T-helper 2 cell (primary cell): ENCODE results near the gene VAV2.

ENCODE experiments used
- DNase-seq, 5 experiments: peaks; one replicate each; pipeline versions ENCODE4 v3.0.0 to v3.0.0-alpha.2; 2012 to 2022

The VAV2 gene

DNA sequence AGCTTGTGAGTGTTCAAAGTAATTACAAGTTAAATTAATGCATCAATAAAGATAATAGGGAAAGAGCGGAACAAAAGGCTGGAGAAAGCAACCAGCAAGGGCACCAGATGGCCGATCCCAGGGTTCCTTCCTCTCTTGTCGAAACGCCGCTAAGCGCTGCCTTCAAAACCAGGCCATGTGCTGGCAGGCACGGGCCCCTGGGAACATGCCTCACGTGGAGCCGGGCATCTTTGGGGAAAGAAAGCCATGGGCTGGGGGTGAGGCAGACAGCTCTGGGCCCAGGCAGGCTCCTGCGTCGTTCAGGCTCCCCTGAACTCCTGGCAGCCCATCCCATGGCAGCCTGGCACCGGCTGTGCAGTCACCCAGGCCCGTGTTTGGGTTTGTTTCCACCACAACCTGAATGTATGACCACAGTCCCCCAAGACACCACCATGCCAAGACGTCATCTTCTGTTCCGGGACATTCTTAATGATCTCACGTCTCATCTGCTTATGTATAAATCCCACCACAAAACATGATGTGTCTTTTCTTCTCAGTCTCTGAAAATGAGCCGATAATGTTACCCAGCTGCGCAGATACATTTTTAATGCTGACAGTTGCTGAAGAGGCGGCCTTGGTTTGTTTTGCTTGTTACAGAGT, 143.5 kb downstream of the VAV2 start:
- no peak for DNase-seq

- no peak for DNase-seq
These were observed 145.5 kb downstream of the VAV2 start for GRCh38 chr9:133846483-133847090.

DNA sequence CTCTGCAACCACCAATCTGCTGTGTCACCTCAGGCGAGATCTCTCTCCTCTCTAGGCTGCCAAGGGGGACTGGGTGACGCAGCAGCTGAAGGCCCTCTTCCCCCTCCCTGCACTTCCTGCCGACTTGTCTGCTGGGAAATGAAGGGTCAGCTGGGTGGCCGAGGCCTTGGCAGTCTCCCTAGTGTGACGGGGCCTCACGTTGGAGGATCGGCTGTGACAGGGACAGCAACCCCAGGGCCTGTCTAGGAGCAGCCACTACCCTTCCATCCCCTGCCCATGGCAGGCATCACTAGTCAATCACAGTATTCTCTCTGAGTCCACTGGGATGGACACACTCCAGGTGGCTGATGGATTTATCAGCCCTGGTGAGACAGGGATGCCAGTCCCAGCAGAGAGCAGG, 146.7 kb downstream of the VAV2 start:
- DNase-seq: no peak

DNA sequence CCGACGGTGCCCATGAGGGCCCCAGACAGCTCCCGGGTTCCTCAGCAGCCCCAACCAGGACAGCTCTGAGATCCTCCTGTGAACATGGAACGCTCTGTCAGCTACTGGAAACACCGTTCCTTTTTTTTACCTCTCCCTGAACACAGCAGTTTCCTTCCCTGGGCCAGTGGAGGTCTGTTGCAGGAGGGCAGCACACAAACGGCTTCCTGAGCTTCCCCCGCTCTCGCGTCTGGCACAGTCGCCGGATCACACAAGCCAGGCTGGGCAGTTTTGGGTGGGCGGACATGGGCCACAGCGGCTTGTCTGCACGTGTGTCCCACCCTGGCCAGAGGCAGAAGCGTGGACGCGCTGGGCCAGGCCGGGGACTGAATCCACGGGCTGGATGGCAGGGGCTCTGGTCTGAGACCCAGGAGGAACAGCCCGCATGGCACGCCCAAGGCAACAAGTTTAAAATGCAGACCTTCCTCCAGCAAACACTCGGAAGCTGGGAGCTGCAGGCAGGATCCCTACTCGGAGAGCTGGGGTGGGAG, 147.2 kb downstream of the VAV2 start:
- DNase-seq: no peak

DNA sequence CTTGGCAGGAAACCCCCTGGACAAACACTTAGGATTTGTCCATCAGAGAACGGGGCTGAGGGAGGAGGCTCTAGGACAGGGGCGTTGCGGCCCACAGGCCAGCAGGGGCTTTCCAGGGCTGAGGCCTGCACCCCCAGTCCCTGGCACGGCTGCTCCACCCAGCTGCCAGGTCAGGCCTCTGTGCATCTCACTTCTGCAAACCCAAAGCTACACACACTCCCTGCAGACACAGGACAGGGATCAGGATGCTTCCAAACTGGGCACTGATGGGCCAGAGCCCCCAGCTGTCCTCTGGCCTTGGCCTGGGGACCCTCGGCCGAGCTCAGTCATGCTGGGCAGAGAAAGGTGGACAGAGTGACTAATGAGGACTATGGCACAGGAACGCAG, 147.7 kb downstream of the VAV2 start:
- no peak for DNase-seq

GRCh38 chr9:133843751-133844397, 148.2 kb downstream of the VAV2 start:
- DNase-seq: no peak

- no peak for DNase-seq
These were observed 148.9 kb downstream of the VAV2 start for GRCh38 chr9:133843250-133843649.

GRCh38 chr9:133842721-133843227, 149.3 kb downstream of the VAV2 start:
- DNase-seq: no peak

GRCh38 chr9:133842174-133842573, 149.9 kb downstream of the VAV2 start:
- no peak for DNase-seq

DNA sequence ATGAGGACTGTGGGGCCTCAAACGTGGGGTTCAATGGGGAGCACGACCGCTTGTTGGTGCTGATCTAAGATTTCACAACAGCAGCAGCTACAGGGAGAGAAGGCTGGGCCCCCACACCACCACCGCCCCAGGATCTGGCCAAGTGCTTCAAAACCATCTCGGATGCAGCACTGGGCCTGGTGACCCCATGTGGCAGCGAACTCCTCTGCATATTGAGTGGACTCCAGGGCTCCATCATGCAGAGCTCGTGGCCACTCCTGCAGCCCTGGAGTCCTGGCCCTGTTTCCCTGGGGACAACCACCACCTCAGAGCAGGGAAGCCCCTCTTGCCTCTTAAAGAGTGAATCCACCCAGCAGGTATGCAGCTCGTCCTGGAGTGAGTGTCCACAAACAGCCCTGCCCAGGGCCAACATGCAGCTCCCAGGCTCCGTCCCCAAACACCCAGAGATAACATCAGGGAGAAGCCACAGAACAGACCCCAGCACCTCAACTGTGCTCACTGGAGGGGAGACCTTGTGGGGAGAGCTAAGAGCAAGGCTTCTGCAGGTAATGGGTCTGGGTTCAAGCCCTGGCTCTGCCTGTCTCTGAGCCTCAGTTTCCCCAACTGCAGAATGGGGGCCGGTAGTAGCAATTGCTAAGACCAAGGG, 150.8 kb downstream of the VAV2 start:
- DNase-seq: no peak

- DNase-seq: no peak
These were observed 152.2 kb downstream of the VAV2 start for GRCh38 chr9:133839822-133840329.

DNA sequence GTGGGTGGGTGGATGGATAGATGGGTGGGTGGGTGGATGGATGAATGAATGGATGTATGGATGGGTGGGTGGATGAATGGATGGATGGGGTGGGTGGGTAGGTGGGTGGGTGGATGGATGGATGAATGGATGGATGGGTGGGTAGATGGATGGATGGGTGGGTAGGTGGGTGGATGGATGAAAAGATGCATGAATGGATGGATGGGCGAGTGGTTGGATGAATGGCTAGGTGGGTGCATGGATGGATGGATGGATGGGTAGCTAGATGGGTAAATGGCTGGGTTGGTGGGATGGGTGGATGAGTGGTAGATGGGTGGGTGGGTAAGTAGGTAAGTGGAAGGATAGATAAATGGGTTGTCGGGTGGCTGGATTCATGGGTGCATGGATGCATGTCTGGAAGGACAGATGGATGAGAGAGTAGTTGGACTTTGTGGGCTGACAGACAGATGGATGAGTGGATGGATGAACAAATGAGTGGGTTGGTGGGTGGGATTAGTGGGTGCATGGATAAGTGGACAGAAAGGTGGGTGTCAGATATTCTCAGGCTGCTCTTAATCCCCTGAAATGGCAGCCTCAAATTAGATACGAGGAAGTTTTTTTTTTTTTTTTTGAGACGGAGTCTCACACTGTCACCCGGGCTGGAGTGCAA, 153.1 kb downstream of the VAV2 start:
- no peak for DNase-seq

GRCh38 chr9:133837627-133838597, 154.2 kb downstream of the VAV2 start:
- DNase-seq: no peak

GRCh38 chr9:133836818-133837217, 155.3 kb downstream of the VAV2 start:
- no peak for DNase-seq

GRCh38 chr9:133836001-133836758, 155.9 kb downstream of the VAV2 start:
- DNase-seq: no peak

- DNase-seq: no peak
These were observed 156.7 kb downstream of the VAV2 start for GRCh38 chr9:133835262-133835901.

DNA sequence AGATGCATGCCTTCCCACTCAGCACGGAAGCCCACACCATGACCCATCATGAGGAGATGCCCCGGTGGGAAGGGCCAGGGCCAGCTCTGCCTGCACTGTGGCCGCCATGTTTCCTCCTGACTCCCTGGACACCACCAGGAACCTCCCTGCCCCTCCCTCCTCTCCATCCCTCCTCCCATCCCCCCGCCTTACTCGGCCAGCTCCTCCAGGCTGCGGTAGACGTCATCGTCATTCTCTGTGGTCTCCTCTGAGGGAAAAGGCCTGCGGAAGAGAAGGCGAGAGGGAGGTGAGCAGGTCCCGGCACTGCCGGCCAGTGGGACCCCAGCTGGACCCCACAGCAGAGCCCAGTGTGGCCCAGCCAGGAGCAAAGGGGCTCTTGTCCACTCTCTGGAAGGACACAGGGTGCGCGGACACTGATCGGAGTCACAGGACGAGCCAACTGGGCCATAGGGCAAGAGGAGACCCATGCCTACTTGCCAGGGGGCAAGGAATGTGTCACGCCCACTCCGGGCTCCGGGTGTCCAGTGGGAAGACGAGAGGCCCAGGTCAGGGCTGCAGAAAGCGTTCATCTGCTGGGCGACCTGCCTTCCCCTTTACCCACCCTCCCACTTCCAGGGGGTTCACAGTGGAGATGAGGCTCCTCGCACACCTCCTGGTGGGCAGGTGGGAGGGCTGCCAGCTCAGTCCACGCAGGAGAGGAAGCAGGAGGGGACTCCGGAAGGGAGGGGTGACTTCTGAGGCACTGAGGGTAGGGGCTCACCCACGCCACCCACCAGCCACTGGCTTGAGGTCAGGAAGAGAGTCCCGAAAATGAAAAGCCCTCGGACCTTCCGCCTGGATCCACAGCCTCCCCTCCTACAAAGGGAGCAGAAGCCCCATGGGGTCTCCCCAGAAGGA, 157.8 kb downstream of the VAV2 start:
- DNase-seq: no peak

- no peak for DNase-seq
These were observed 158.6 kb downstream of the VAV2 start for GRCh38 chr9:133833388-133834025.
